HepG2 (cell line): ENCODE results near the gene SSNA1. TPM values are rescaled to one million over a fixed set of nuclear protein-coding genes. Genes with fewer than 3 reads are reported as not detected.
A peak's percentile ranks its signal among the peaks of the same experiment; 100 is the strongest.

Experiments
- BHLHE40 ChIP-seq: IDR thresholded peaks from 2 replicates; pipeline ENCODE4 v1.6.1; 2011; ENCODE audit warnings: low read length, improper control_type of control experiment
- BRD4 ChIP-seq: sonication (generic); formaldehyde crosslinking; IDR thresholded peaks from 2 replicates; pipeline ENCODE4 v1.4.0; 2020; ENCODE audit warnings: missing genetic modification reagents
- CREB1 ChIP-seq, 2 experiments: fragments of 450-650 bp in 1 of 2; IDR thresholded peaks; 2 replicates each; pipeline ENCODE4 v1.6.1; 2016 to 2017; ENCODE audit warnings: control low read depth in 1 of 2, mild to moderate bottlenecking in 1 of 2, missing compliant biosample characterization in 1 of 2, missing genetic modification characterization in 1 of 2
- EHMT2 ChIP-seq: fragments of 200-600 bp; sonication (generic); IDR thresholded peaks from 2 replicates; pipeline ENCODE4 v1.7.0; 2017; ENCODE audit warnings: antibody characterized with exemption, low read depth, low read length, borderline replicate concordance
- FOSL2 ChIP-seq: sonication (generic); formaldehyde crosslinking; IDR thresholded peaks from 2 replicates; pipeline ENCODE4 v1.4.0; 2020; ENCODE audit warnings: missing genetic modification reagents
- GMEB2 ChIP-seq: IDR thresholded peaks from 2 replicates; pipeline ENCODE4 v1.6.1; 2016; ENCODE audit warnings: missing biosample characterization, missing genetic modification reagents, low read depth
- GPBP1L1 ChIP-seq: sonication (generic); formaldehyde crosslinking; IDR thresholded peaks from 2 replicates; pipeline ENCODE4 v1.5.0; 2020; ENCODE audit warnings: mild to moderate bottlenecking, missing genetic modification reagents
- KAT2B ChIP-seq: fragments of 150-350 bp; IDR thresholded peaks from 2 replicates; pipeline ENCODE4 v1.6.1; 2014; ENCODE audit warnings: low read depth, low read length, borderline replicate concordance
- SAP130 ChIP-seq: IDR thresholded peaks from 2 replicates; pipeline ENCODE4 v1.6.1; 2016; ENCODE audit warnings: low read depth
- SIX1 ChIP-seq: sonication (generic); formaldehyde crosslinking; IDR thresholded peaks from 2 replicates; pipeline ENCODE4 v1.4.0; 2020; ENCODE audit warnings: missing genetic modification reagents, borderline replicate concordance
- SP140L ChIP-seq: sonication (generic); formaldehyde crosslinking; IDR thresholded peaks from 2 replicates; pipeline ENCODE4 v1.4.0; 2020; ENCODE audit warnings: missing genetic modification reagents, borderline replicate concordance
- TBX3 ChIP-seq: fragments of 450-650 bp; IDR thresholded peaks from 2 replicates; pipeline ENCODE4 v1.6.1; 2017; ENCODE audit warnings: antibody characterized with exemption, mild to moderate bottlenecking, inconsistent platforms, borderline replicate concordance
- THAP7 ChIP-seq: sonication (generic); formaldehyde crosslinking; IDR thresholded peaks from 2 replicates; pipeline ENCODE4 v1.8.1; 2023; ENCODE audit warnings: mild to moderate bottlenecking, missing genetic modification reagents
- ZFP36 ChIP-seq: fragments of 150-350 bp; IDR thresholded peaks from 2 replicates; pipeline ENCODE4 v1.6.1; 2018; ENCODE audit warnings: borderline replicate concordance, low read length, low read depth; ENCODE audit not compliant: partially characterized antibody
- ZNF205 ChIP-seq: IDR thresholded peaks from 2 replicates; pipeline ENCODE4 v1.6.1; 2018; ENCODE audit warnings: missing biosample characterization, missing genetic modification reagents
- ZNF207 ChIP-seq: fragments of 450-650 bp; IDR thresholded peaks from 2 replicates; pipeline ENCODE4 v1.6.1; 2016; ENCODE audit warnings: antibody characterized with exemption, borderline replicate concordance
- ZNF292 ChIP-seq: sonication (generic); formaldehyde crosslinking; IDR thresholded peaks from 2 replicates; pipeline ENCODE4 v1.8.1; 2022; ENCODE audit warnings: mild to moderate bottlenecking, low read depth, missing genetic modification reagents, borderline replicate concordance
- ZNF382 ChIP-seq: sonication (generic); formaldehyde crosslinking; IDR thresholded peaks from 2 replicates; pipeline ENCODE4 v1.5.0; 2020; ENCODE audit warnings: missing genetic modification reagents, mild to moderate bottlenecking, borderline replicate concordance
- ZNF547 ChIP-seq: sonication (generic); formaldehyde crosslinking; IDR thresholded peaks from 2 replicates; pipeline ENCODE4 v1.5.1; 2020; ENCODE audit warnings: mild to moderate bottlenecking, missing genetic modification reagents
- polyA plus RNA-seq, 8 experiments: library from polyadenylated mRNA; depleted of rRNA in 3 of 8; stranded (reverse) in 7 of 8; unstranded in 1 of 8; fragments of >200 nt; fragmentation: Illumina TruSeq in 4 of 8; extraction: Trizol in 4 of 8; gene quantifications; 2 replicates each; pipeline versions ENCODE4 v1.2.1 to v1.2.3, GENCODE V29; 2011 to 2016; ENCODE audit warnings: low read depth in 4 of 8, missing spikeins in 1 of 8, mixed read lengths in 1 of 8; ENCODE audit not compliant: insufficient read depth in 1 of 8
- total RNA-seq, 5 experiments: library from RNA; depleted of rRNA; stranded (reverse); fragments of >200 nt; fragmentation: Illumina TruSeq; extraction: Trizol; gene quantifications; 2 replicates each; pipeline ENCODE4 v1.2.3, GENCODE V29; 2016; ENCODE audit warnings: low read depth in 1 of 5
- TF ChIP-seq, protein P1 (sequence below): sonication (generic); formaldehyde crosslinking; conservative IDR thresholded peaks from 2 replicates; pipeline ENCODE4 v1.4.0; 2020; ENCODE audit warnings: mild to moderate bottlenecking, missing genetic modification reagents, moderate library complexity
- TF ChIP-seq, protein P2 (sequence below): sonication (generic); formaldehyde crosslinking; IDR thresholded peaks from 2 replicates; pipeline ENCODE4 v1.8.0; 2022; ENCODE audit warnings: mild to moderate bottlenecking, missing genetic modification reagents, borderline replicate concordance

SSNA1 gene
- total and polyA plus RNA-seq, 2 of the 13 experiments (the other 11 are each of a cell fraction or from before 2014, with no cell fraction given): 35.9 to 49.4 TPM

GRCh38 chr9:137218754-137219271 lies 30.3 kb downstream of the SSNA1 start (continued):
- TF ChIP-seq ZNF207 (no peak), BRD4 (no peak), BHLHE40 (no peak), CREB1 (IDR thresholded peaks at IDR 0.05) (no peak), CREB1 (CRISPR knock-in tag; IDR thresholded peaks at IDR 0.05) (no peak), SAP130 (peak; percentile 96), THAP7 (CRISPR knock-in tag) (no peak), FOSL2 (CRISPR knock-in tag) (peak; percentile 96), ZNF547 (CRISPR knock-in tag) (no peak), KAT2B (no peak), GPBP1L1 (CRISPR knock-in tag) (no peak), SP140L (CRISPR knock-in tag) (no peak), TBX3 (no peak), ZFP36 (no peak), GMEB2 (no peak), EHMT2 (no peak), ZNF205 (CRISPR knock-in tag) (no peak), SIX1 (no peak), ZNF382 (CRISPR knock-in tag) (no peak), ZNF292 (CRISPR knock-in tag) (peak; percentile 37; the same call in 1 of the 2 replicates)
- TF ChIP-seq, protein P1, sequence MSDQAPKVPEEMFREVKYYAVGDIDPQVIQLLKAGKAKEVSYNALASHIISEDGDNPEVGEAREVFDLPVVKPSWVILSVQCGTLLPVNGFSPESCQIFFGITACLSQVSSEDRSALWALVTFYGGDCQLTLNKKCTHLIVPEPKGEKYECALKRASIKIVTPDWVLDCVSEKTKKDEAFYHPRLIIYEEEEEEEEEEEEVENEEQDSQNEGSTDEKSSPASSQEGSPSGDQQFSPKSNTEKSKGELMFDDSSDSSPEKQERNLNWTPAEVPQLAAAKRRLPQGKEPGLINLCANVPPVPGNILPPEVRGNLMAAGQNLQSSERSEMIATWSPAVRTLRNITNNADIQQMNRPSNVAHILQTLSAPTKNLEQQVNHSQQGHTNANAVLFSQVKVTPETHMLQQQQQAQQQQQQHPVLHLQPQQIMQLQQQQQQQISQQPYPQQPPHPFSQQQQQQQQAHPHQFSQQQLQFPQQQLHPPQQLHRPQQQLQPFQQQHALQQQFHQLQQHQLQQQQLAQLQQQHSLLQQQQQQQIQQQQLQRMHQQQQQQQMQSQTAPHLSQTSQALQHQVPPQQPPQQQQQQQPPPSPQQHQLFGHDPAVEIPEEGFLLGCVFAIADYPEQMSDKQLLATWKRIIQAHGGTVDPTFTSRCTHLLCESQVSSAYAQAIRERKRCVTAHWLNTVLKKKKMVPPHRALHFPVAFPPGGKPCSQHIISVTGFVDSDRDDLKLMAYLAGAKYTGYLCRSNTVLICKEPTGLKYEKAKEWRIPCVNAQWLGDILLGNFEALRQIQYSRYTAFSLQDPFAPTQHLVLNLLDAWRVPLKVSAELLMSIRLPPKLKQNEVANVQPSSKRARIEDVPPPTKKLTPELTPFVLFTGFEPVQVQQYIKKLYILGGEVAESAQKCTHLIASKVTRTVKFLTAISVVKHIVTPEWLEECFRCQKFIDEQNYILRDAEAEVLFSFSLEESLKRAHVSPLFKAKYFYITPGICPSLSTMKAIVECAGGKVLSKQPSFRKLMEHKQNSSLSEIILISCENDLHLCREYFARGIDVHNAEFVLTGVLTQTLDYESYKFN: peak; percentile 58; the same call in 1 of the 2 replicates
- TF ChIP-seq, protein P2, sequence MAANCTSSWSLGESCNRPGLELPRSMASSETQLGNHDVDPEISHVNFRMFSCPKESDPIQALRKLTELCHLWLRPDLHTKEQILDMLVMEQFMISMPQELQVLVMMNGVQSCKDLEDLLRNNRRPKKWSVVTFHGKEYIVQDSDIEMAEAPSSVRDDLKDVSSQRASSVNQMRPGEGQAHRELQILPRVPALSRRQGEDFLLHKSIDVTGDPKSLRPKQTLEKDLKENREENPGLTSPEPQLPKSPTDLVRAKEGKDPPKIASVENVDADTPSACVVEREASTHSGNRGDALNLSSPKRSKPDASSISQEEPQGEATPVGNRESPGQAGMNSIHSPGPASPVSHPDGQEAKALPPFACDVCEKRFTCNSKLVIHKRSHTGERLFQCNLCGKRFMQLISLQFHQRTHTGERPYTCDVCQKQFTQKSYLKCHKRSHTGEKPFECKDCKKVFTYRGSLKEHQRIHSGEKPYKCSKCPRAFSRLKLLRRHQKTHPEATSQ (CRISPR knock-in tag): no peak
